NCI-H2029 treated with DMSO at 0.1 percent for 48 hours (cell line): ENCODE data around the gene RGS17.
"Not testable (repeated sequence)": the region's sequence is repeated elsewhere in the genome, so short reads cannot be mapped to it uniquely, and the experiment has no call there.

Experiments
- DNase-seq: peaks from one replicate; lab custom pipeline; 2025; lab: John Stamatoyannopoulos, UW

RGS17 gene

GRCh38 chr6:153131037-153131981 is at the start of gene RGS17:
Gene RGS17, minus strand, starts transcription at chr6:153131282. Its CDS starts 87,264 bp downstream, at chr6:153044018.
- peak; percentile 35 for DNase-seq

GRCh38 chr6:153172815-153173214 is 41.7 kb upstream of the RGS17 start:
- DNase-seq, result no peak

- no peak for DNase-seq
These were observed 39.4 kb upstream of the RGS17 start for GRCh38 chr6:153170511-153170910.

- DNase-seq, result no peak
These were observed 36.8 kb upstream of the RGS17 start for GRCh38 chr6:153167907-153168306.

GRCh38 chr6:153167061-153167891 is 36.2 kb upstream of the RGS17 start:
- no peak for DNase-seq

GRCh38 chr6:153162646-153163045 is 31.6 kb upstream of the RGS17 start:
- no peak for DNase-seq

- DNase-seq, result no peak
These were observed 31.1 kb upstream of the RGS17 start for GRCh38 chr6:153162172-153162571.

- no peak for DNase-seq
These were observed 29.1 kb upstream of the RGS17 start for GRCh38 chr6:153160221-153160620.

- peak; percentile 83 for DNase-seq
These were observed 19.8 kb upstream of the RGS17 start for GRCh38 chr6:153150752-153151440.

GRCh38 chr6:153150371-153150751 is 19.3 kb upstream of the RGS17 start:
- no peak for DNase-seq

- DNase-seq, result no peak
These were observed 18.8 kb upstream of the RGS17 start for GRCh38 chr6:153149891-153150290.

GRCh38 chr6:153146413-153146812 is 15.3 kb upstream of the RGS17 start:
- DNase-seq, result no peak

- DNase-seq, result peak; percentile 94
These were observed 14.5 kb upstream of the RGS17 start for GRCh38 chr6:153145591-153145990.

- no peak for DNase-seq
These were observed 12.1 kb upstream of the RGS17 start for GRCh38 chr6:153143200-153143599.

GRCh38 chr6:153140299-153140698 is 9.2 kb upstream of the RGS17 start:
- peak; percentile 89 for DNase-seq

- no peak for DNase-seq
These were observed 7.8 kb upstream of the RGS17 start for GRCh38 chr6:153138930-153139329.

- DNase-seq, result no peak
These were observed 4.6 kb upstream of the RGS17 start for GRCh38 chr6:153135681-153136080.

GRCh38 chr6:153133667-153134066 is 2.6 kb upstream of the RGS17 start:
- DNase-seq, result not testable (repeated sequence)

GRCh38 chr6:153130515-153131036 is 506 bp downstream of the RGS17 start:
- DNase-seq, result no peak

- no peak for DNase-seq
These were observed 1.1 kb downstream of the RGS17 start for GRCh38 chr6:153129873-153130514.

- DNase-seq, result no peak
These were observed 4.9 kb downstream of the RGS17 start for GRCh38 chr6:153126218-153126617.
